NOMO-1 treated with DMSO at 0.1 percent for 48 hours (cell line): Measurements from ENCODE around the gene PAK4.
"Not testable (repeated sequence)": the region's sequence is repeated elsewhere in the genome, so short reads cannot be mapped to it uniquely, and the experiment has no call there.

Experiments
- DNase-seq: peaks from one replicate; lab custom pipeline; 2025; ENCODE audit not compliant: unreplicated experiment; lab: John Stamatoyannopoulos, UW

PAK4 gene

GRCh38 chr19:39099341-39099740 is 26.2 kb upstream of the PAK4 start:
- no peak for DNase-seq

- DNase-seq = no peak
Observed at GRCh38 chr19:39100500-39101166, 25.0 kb upstream of the PAK4 start.

- DNase-seq = no peak
Observed at GRCh38 chr19:39103151-39103550, 22.4 kb upstream of the PAK4 start.

GRCh38 chr19:39104186-39104596 is 21.4 kb upstream of the PAK4 start:
- DNase-seq = no peak

GRCh38 chr19:39106194-39106593 is 19.4 kb upstream of the PAK4 start:
- DNase-seq = no peak

GRCh38 chr19:39109641-39110040 is 15.9 kb upstream of the PAK4 start:
- DNase-seq = no peak

DNA sequence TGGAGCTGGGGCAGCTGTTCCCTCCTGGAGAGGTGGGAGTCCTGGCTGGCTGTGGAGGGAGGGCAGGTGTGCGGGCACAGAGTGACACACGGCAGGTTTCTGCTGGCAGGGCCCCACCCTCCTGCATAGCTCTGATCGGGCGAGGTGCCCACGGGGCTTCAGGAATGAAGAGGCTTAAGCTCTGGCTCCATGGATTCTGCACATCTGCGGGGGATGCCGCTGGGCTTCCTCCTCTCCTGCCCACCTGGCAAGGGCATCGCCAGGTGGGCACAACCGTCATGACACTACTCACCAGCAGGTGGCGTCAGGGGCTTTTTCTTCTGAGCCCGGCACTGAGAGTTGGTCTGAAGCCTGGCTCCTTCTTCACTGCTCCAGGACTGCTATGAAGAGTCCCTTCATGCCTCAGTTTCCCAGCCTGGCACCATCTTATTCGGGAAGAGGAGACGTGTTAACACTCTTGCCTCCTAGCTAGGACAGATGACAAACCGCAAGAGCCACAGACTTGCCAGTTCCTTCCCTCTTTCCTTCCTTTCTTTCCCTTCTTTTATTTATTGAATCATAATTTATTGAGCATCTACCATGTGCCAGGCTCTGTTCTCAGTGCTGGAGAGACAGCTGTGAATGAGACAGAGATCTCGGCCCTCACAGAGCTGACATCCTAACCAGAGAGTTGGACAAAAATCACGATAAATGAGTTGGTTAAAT is 15.2 kb upstream of the PAK4 start:
- peak; percentile 10 for DNase-seq

DNA sequence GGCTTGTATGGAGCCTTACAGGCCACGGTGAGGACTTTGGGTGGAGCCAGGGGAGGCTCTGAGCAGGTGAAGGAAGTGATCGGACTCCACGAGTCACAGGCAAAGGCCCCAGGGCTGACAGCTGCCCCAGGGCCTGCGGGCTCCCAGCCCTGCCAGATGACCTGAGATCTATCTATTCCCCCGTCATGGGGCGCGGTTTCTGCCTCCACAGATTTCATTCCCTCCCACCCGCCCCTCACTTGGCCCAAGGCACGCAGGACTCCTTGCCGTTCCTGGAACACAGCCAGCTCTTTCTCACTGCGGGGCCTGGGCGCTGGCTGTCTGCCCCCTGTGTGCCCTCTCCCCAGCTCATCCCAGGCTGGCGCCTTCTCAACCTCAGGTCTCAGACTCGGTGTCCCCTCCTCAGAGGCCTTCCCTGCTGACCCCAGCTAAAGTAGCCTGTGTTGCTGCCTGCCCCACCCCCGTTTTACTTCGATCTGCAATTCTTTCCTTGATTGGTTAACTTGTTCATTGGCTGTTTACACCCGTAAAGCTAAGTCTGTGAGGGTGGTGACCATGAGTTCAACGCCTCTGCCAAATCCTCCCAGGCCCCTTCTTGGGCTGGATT is 13.9 kb upstream of the PAK4 start:
- no peak for DNase-seq

- DNase-seq = no peak
Observed at GRCh38 chr19:39112338-39112890, 13.2 kb upstream of the PAK4 start.

DNA sequence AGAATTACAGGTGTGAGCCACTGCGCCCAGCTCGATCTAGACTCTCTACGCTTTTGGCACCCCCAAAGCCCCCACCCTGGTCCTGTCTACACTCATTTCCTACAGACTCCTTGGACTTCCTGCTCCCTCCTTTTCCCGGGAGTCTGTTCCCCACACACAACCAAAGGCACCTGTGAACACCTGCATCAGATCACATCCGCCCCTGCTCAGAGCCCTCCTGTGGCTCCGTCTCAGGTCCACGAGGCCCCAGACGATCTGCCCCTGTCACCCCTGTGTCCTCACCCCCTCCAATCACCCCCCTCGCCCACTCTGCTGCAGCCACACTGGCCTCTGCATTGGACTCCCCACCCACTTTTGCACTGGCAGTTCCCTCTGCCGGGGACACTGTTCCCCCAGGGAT is 12.4 kb upstream of the PAK4 start:
- DNase-seq = no peak

DNA sequence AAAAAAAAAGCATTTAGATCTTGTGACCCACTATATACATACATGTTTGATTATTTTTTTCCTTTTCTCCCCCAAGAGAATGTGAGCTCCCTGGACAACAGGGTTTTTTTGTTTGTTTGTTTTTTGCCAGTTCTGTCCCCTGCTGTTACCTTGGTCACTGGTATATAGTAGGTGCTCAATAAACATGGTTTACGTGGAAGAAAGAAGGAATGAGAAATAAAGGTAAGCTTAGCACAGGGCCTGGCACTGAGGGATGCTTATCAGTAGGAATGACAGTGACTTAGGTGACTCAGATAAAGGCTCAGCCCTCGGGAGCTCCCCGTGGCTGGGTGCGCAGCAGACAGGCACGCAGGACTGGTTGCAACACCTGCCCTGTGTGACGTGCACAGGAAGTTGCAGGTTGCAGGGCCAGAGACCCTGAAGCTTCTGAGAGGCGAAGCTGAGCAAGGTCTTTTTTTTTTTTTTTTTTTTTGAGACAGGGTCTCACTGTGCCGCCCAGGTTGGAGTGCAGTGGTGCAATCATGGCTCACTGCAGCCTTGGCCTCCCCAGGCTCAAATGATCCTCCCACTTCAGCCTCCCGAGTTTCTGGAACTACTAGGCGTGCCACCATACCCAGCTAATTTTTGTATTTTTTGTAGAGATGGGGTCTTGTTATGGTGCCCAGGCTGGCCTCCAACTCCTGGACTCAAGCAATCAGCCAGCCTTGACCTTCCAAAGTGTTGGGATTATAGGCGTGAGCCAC is 10.3 kb upstream of the PAK4 start:
- no peak for DNase-seq

GRCh38 chr19:39117023-39117422 is 8.6 kb upstream of the PAK4 start:
- DNase-seq = not testable (repeated sequence)

- DNase-seq = no peak
Observed at GRCh38 chr19:39119830-39120229, 5.8 kb upstream of the PAK4 start.

GRCh38 chr19:39122934-39123731 is 2.5 kb upstream of the PAK4 start:
- no peak for DNase-seq

DNA sequence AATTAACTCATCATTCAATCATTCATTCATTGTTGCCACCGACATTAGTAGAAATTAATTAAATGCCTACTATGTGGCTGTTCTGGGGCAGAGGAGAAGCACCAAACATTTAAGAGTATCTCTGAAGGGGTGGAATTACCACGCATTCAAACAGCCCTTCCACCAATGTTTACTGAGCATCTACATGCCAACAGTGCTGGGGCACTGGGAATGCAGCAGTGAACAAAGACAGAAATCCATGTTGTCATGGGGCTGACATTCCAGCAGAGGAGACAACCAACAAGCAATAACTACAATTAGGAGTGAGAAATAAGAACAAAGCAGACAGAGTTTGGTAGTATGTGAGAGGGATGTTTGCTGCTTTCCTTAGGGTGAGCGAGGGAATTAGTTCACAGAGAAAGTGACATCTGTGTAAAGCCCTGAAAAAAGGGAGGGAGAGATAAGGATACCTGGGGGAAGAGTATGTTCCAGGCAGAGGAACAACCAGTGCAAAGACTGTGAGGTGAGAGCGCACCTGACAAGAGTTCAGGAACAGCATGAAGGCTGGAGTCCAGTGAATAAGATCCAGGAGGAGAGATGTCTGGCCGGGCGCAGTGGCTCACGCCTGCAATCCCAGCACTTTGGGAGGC is 1.3 kb upstream of the PAK4 start:
- no peak for DNase-seq

- no peak for DNase-seq
Observed at GRCh38 chr19:39125199-39125553, 410 bp upstream of the PAK4 start.

- DNase-seq = peak; percentile 6
Observed at GRCh38 chr19:39126312-39127187, 964 bp downstream of the PAK4 start.

DNA sequence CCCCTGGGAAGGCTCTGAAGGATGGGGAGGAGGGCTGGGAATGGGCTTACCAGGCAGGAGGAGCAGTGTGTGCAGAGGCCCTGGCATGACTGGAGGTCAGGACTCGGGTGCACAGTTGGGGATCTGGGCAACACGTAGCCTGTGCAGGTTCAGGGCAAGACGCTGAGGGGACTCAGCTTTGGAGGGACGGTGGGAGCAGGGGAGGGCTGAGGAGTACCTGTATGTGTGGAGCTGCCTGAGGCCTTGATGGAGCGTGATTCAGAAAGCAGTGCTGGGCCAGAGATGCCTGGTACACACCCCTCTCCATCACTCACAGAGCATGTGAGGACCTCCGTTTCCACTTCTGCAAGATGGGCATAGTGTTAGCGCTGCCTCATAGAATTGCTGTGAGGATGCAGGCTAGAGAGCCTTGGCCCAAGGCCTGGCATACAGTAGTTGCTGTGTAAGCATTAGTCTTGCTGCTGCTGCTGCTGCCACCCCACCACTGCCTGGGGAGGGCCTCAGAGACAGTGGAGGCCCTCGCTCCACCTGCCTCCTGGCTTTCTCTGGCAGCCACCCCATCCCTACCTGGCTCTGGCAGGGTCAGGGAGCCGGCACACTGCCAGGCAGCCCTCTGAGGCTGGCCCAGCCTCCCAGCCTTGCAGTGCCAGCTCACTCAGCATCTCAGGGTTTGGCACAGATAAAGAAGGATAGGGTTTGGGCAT is 2.4 kb downstream of the PAK4 start:
- no peak for DNase-seq
